GM19023 (cell line): ENCODE results near the gene LAMP1.
"Not testable (repeated sequence)": the region's sequence is repeated elsewhere in the genome, so short reads cannot be mapped to it uniquely, and the experiment has no call there.

Experiments used
- ATAC-seq: cut with Tn5 transposase; IDR thresholded peaks from one replicate; pipeline ENCODE4 v1.9.1; 2021; ENCODE audit warnings: mild to moderate bottlenecking, moderate library complexity; ENCODE audit not compliant: unreplicated experiment

Gene LAMP1

DNA sequence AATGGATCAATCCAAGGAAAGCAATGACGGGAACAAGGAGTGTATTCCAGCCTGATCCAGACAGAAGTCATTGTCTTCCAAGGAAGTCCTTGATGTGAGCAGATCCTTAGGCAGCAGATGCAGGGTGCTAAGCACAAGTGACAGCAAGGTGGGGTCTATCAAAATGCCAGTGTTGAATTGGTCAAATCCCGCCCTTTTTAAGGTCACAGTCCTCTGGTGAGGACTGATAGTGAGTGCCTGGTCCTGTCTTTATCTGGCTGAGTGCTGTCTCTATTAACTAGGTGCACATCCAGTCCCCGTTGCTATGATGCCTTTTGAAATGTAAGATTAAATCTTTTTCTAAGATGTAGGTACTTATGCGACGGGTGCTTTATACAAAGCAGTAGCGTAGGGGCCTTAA is 1.3 kb upstream of the LAMP1 start:
- no peak for ATAC-seq

DNA sequence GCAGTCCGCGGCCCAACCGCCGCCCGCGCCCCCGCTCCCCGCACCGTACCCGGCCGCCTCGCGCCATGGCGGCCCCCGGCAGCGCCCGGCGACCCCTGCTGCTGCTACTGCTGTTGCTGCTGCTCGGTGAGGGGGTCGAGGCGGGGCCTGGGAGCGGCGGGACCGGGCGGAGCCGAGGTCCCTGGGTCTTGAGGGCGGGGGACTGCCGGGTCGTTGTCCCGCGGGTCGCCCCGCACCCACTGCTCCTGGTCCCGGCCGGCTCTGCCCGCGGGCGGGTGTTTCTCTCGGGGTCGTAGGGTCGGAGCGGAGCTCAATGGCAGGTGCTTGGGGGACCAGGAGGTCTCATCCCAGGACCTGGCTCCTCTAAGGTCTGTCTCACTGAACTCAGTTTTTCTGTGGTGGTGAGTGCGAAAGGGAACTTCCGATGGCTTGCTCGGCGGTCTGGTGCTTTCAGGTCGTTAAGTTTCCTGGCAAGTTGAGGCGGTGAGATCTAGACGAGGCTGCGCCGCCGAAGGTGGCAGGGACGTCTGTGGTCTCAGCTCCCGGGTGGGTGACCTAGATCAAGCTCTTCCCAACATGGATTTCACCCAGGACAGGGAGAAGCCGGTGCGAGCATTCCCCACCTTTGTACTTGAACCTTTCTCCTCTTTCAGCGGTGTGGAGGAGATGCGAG is 467 bp downstream of the LAMP1 start:
- ATAC-seq, result peak; percentile 35

DNA sequence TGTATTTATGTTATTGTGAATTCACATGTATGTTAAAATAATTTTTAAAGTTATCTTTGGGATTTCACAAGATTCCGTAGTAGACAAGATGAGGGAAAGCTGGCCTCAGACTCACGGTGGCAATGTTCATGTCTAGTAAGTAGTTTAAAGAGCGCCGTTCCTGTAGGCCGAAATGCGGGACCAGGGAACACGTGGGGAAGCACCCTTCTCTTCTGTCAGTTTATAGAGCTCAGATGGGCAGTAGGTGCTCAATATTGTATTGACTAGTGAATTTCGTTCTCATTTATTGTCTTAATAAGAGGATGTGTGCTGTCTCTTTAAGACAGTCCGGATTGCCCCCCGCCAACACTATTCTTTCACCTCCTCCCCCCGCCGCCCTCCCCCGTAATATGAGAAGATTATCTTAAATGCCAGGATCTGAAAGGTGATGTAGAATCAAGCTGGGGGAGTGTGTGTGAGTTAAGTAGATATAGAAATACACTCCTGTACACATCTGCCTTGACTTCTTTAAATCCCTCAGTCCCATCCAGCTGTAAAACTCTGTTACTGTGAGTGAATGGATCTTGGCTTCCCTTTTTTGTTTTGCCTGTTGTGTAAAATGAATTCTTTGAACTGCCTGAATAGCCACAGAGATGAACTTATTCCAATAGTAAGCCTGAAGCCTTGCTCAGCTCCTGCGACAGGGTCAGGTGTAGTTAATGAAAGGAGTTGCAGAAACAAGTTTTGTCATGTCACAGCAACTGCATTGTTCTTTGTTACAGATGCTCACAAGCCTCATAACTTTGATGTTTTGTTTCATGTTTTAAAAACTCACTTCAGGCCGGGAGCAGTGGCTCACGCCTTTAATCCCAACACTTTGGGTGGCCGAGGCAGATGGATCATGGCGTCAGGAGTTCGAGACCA is 1.3 kb downstream of the LAMP1 start:
- no peak for ATAC-seq

DNA sequence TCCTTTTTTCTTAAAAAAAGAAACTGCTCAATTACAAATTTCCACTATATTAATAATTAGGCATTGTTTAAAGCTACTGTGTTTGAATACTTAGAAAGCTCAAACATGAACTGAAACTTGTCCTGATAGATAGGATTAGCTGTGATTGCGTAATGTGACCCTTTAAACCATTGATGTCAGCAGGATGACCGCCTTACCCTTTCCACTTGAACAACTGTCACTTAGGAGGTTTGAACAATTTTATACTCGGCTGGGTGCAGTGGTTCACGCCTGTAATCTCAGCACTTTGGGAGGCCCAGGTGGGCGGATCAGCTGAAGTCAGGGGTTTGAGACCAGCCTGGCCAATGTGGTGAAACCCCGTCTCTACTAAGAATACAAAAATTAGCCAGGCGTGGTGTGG is 2.9 kb downstream of the LAMP1 start:
- ATAC-seq, result no peak

DNA sequence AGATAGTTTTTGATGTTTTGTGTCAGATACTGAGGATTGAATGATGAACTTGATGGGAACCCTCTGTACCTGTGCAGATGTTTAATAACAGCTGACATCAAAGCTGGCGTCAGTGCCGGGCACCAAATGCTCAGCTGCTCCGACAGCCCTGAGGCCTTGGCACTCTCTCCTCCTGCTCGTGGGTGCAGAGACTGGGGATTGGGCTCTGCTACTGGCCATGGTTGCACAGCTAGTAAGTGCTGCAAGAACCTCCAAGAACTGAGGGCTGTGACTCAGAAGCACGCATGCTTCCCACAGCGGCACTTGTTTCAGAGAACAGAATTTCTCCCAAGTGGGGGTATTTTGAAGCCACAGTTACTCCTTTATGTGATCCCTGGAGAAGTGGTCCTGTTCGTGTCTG is 5.9 kb downstream of the LAMP1 start:
- ATAC-seq, result no peak

DNA sequence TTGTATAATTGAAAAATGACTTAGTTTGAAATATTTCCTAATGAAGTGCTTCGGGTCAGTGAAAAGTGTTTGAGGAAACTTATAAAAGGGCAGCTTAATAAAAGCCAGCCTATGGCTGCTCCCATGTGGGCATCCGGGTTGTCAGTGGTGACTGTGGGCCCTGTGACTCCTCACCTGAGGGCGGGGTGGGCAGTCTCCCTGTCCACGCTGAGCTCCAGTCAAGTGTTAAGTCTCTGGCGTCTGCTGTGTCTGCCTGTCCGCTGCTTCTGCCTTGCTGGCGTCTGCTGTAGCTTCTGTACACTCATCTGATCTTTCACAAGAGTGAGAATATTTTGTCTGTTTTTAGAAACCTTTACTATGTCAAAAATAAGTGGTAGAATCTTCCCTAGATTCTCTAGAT is 7.1 kb downstream of the LAMP1 start:
- no peak for ATAC-seq

DNA sequence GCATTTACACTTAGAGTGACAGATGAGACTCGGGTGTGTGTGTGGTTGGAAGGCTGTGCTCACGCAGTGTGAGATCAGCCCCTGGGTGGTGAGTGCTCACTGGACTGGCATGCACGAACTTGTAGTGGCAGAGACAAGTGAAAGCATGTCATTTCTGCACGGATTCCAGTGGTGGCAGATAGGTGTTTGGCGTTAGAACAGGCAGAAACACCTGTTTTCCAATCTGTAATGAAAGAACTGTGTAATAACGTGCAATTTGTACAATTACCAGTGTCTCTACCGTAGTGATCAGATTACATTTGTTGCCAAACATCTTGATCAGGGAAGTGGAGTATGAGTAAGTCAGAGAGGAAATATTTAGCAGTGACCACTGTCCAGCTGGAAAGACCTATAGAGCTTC is 8.2 kb downstream of the LAMP1 start:
- no peak for ATAC-seq

DNA sequence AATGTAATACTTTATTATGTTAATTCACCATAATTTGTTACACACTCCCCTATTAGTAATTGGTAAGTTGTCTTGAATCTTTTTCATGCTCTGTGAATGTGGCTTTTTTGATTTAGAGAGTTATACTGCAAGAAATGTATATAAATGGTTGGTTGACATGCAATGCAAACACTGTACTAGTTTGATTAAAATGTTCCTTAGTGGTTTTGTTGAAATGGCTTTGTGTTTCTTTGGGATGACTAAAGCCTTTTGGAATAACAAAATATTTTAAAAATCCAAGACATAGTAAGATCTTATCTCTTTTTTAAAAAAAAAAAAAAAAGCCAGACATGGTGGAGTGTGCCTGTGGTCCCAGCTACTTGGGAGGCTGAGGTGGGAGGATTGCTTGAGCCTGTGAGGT is 10.5 kb downstream of the LAMP1 start:
- ATAC-seq, result no peak

DNA sequence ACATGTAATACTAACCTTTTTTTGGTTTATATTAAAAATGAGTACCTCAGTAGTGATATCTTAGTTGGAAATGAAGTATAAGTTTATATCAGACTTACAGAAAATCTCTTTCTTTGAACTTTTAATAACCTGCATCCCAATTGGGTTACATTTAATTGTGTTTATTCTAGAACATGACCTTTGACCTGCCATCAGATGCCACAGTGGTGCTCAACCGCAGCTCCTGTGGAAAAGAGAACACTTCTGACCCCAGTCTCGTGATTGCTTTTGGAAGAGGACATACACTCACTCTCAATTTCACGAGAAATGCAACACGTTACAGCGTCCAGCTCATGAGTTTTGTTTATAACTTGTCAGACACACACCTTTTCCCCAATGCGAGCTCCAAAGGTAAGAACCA is 12.4 kb downstream of the LAMP1 start:
- no peak for ATAC-seq

DNA sequence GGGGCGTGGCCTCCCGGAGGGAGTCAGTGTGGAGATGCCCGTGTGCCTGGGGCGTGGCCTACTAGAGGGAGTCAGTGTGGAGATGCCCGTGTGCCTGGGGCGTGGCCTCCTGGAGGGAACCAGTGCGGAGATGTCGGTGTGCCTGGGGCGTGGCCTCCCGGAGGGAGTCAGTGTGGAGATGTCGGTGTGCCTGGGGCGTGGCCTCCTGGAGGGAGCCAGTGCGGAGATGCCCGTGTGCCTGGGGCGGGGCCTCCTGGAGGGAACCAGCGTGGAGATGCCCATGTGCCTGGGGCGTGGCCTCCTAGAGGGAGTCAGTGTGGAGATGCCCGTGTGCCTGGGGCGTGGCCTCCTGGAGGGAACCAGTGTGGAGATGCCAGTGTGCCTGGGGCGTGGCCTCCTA is 17.1 kb downstream of the LAMP1 start:
- ATAC-seq, result not testable (repeated sequence)

DNA sequence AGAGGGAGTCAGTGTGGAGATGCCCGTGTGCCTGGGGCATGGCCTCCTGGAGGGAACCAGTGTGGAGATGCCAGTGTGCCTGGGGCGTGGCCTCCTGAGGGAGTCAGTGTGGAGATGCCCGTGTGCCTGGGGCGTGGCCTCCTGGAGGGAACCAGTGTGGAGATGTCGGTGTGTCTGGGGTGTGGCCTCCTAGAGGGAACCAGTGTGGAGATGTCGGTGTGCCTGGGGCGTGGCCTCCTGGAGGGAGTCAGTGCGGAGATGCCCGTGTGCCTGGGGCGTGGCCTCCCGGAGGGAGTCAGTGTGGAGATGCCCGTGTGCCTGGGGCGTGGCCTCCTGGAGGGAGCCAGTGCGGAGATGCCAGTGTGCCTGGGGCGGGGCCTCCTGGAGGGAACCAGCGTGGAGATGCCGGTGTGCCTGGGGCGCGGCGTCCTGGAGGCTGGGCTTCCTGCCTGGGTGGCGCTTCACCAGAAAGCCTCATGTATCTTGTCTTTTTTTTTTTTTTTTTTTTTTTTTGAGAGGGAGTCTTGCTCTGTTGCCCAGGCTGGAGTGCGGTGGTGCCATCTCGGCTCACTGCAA is 17.9 kb downstream of the LAMP1 start:
- ATAC-seq, result not testable (repeated sequence)

DNA sequence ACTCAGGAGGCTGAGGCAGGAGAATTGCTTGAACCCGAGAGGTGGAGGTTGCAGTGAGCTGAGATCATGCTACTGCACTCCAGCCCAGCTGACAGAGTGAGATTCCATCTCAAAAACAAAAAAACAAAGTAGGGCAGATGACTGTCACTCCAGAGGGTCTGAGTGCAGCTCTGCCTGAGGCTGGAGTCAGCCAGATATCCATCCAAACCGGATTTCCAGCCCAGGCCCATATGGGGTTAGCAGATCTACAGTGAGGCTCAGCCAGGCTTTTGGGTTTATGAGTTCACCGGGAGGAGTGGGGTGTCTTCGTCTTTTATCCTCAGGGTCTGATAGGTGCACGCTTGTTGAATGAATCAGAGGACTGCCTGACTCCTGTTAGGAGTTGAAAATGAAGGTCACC is 19.0 kb downstream of the LAMP1 start:
- ATAC-seq, result no peak

DNA sequence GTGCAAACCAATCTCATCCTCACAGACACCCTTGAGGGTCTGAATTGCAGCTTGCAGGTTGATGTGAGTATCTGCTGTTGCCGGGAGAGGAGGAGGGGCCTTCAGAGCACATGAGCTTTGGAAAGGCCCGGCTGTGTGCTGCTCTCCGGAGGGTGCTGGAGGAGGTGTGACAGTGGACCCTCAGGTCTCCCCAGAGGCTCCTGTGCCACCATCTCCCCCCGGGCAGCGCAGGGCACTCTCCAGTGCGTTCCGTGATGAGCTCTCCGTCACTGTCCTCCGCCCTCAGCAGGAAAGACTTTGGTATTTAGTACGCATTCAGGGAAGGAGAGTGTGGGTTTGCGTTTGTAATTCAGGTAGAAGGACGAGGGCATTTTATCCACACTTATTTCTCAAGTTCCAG is 20.0 kb downstream of the LAMP1 start:
- no peak for ATAC-seq

DNA sequence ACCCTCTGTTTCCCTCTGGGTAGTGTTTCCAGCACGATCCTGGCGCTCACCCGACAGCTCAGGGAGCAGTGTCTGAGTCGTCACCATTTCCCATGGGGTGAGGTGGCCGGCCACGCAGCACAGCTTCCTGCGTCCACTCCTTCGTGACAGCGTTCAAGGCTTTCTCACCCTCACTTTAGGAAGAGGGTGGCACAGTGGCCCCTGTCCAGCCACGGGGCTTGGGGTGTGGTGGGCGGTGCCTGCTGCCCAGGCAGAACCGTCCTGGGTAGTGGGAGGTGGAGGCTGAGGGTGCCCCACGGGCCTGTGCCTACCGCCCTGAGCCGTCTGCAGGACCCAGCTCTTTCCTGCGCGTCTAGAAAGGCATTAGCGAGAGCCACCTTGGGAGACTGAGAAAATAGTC is 21.9 kb downstream of the LAMP1 start:
- no peak for ATAC-seq

DNA sequence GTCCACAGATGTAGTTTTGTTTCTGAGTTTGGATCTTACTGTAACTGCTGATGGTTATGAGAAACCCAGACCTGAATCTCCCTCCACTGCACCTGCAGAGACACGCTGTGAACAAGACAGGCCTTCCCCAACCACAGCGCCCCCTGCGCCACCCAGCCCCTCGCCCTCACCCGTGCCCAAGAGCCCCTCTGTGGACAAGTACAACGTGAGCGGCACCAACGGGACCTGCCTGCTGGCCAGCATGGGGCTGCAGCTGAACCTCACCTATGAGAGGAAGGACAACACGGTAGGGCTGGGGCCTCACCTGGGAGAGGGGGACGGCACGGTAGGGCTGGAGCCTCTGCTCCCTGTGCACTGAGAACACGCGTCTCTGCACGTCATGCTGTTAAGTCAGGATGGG is 22.3 kb downstream of the LAMP1 start:
- ATAC-seq, result no peak

DNA sequence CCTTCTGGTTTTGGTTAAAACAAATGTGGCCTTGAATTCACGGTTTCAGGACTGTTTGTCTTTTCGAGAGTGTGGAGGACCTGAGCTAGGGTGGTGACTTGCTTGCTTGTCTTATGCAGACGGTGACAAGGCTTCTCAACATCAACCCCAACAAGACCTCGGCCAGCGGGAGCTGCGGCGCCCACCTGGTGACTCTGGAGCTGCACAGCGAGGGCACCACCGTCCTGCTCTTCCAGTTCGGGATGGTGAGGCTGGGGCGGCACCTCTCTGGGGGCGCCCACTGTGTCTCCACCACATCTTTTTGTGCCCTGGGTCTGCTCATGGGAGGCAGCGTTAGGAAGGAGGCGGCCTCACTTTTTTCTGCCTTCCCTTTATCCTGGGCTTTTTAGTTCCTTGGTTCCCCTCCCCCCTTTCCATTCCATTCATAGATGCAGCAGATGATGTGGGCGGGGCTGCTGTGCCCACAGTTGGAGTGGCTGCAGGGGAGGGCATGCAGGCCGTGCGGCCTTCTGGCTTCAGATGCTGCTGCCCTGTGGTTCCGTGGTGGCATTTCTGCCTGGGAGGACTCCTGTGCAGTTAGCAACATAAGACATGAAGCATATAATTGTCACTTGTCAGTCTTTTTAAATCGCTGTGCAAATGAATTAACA is 23.3 kb downstream of the LAMP1 start:
- no peak for ATAC-seq

DNA sequence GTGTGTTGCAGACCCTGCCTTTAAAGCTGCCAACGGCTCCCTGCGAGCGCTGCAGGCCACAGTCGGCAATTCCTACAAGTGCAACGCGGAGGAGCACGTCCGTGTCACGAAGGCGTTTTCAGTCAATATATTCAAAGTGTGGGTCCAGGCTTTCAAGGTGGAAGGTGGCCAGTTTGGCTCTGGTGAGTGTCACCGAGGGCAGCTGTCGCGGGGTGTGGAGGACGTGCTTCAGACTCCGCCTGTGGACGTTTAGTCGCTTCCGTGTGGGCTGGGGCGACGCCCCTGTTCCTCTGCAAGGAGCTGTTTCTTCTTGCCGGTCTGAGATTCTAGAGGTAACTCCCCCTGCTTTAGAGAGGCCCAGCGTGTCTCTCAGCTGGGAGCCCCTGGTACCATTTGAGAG is 24.5 kb downstream of the LAMP1 start:
- no peak for ATAC-seq

DNA sequence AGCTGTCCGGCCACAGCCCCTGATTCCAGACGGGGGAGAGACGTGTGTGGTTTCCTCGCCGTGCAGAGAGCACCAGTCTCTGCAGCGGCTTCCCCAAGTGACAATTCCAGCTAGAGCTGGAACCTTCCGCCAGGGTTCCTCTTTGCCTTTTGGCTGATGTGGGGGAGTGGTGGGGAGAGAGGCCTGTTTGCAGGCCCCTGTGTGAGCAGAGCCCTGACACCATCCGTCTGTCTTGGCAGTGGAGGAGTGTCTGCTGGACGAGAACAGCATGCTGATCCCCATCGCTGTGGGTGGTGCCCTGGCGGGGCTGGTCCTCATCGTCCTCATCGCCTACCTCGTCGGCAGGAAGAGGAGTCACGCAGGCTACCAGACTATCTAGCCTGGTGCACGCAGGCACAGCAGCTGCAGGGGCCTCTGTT is 25.0 kb downstream of the LAMP1 start:
- ATAC-seq, result no peak

DNA sequence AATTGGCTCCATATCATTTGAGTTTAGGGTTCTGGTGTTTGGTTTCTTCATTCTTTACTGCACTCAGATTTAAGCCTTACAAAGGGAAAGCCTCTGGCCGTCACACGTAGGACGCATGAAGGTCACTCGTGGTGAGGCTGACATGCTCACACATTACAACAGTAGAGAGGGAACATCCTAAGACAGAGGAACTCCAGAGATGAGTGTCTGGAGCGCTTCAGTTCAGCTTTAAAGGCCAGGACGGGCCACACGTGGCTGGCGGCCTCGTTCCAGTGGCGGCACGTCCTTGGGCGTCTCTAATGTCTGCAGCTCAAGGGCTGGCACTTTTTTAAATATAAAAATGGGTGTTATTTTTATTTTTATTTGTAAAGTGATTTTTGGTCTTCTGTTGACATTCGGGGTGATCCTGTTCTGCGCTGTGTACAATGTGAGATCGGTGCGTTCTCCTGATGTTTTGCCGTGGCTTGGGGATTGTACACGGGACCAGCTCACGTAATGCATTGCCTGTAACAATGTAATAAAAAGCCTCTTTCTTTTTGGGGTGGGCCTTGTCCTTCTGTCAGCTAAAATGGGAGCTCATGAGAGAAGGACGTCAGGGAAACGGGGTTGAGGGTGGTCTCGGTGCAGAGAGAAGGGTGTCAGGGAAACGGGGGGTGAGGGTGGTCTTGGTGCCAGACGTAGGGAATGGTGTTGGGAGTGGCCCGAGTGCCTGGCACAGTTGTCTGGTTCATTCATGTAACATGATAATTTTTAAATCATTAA is 26.0 kb downstream of the LAMP1 start:
- ATAC-seq, result no peak

DNA sequence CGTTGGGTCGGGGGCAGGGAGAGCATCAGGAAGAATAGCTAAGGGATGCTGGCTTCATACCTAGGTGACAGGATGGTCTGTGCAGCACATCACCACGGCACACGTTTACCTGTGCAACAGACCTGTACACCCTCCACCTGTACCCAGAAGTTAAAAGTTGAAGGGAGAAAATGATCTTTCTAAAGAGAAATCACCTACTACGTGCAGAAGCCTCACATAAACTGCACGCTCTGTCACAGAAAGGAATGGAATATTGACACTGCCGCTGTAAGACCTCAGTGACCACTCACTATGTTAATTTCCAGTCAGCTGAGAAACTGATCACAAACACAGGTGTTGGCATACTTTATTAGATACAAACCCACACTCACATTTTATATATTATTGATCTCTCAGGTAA is 26.8 kb downstream of the LAMP1 start:
- no peak for ATAC-seq

DNA sequence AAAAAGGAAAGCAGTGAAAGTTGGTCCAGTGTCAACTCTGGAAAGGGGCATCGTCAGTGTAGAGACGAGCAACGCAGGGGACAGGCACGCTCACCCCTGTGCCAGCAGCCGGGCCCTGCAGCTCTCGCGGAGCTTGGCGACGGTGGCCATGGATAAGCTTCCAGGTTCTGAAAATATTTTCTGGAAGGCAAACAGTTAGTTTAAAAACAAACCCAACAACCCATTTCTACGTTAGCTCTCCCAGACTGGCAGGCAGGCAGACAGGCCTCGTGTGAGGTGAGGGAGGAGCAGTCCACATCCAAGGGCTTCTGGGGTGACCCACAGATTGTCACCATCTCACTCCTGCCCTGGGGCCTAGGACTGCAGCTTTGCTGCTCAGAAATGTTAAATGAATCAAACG is 27.4 kb downstream of the LAMP1 start:
- ATAC-seq, result no peak
